B cell (primary cell): ENCODE measurements around the gene MYH7B. TPM values are rescaled to one million over a fixed set of nuclear protein-coding genes. Genes with fewer than 3 reads are reported as not detected.

Source experiments
- ATAC-seq: fragments of 200-7000 bp; cut with Tn5 transposase; one replicate; pipeline ENCODE4 v1.10.0; 2021; ENCODE audit warnings: low read depth, mild to moderate bottlenecking, moderate number of reproducible peaks, moderate library complexity
- CTCF ChIA-PET: fragments of 350-600 bp; sonication (Branson Sonifier 250); formaldehyde crosslinking; loops from one replicate; lab custom pipeline; 2021; ENCODE audit warnings: antibody characterized with exemption, inconsistent platforms; lab: Charles Lee
- POLR2A ChIA-PET: fragments of 350-600 bp; sonication (Branson Sonifier 250); formaldehyde crosslinking; loops from one replicate; lab custom pipeline; 2021; ENCODE audit warnings: antibody characterized with exemption; lab: Charles Lee
- DNase-seq: peaks from one replicate; pipeline ENCODE4 v3.0.0; 2013
- H2AFZ ChIP-seq: 2 replicates; pipeline ENCODE4 v1.6.1; 2012; ENCODE audit warnings: mild to moderate bottlenecking, low read depth, low read length; ENCODE audit not compliant: insufficient read depth, poor library complexity, severe bottlenecking
- H3K27ac ChIP-seq, 2 donors: 1 replicate in 1 of 2; 2 replicates in 1 of 2; pipeline ENCODE4 v1.5.1; 2012 to 2013; ENCODE audit warnings: low read length in 2 of 2, mild to moderate bottlenecking in 2 of 2, moderate library complexity in 1 of 2
- H3K27me3 ChIP-seq, 4 experiments: fragments of 200-600 bp in 1 of 4; sonication (generic) in 1 of 4; replicated peaks in 1 of 4; 1 replicate in 2 of 4; 2 replicates in 2 of 4; pipeline versions ENCODE4 v1.6.1 to v1.7.0; 2013 to 2016; ENCODE audit warnings: low read length in 3 of 4, mild to moderate bottlenecking in 2 of 4, mixed read lengths in 1 of 4, moderate library complexity in 1 of 4; ENCODE audit not compliant: insufficient read depth in 4 of 4, control insufficient read depth in 3 of 4; ENCODE audit errors: control extremely low read depth in 1 of 4
- H3K36me3 ChIP-seq, 2 experiments: replicated peaks in 1 of 2; 1 replicate in 1 of 2; 2 replicates in 1 of 2; pipeline versions ENCODE4 v1.6.1 to v1.7.1; 2013; ENCODE audit warnings: low read length in 1 of 2; ENCODE audit not compliant: insufficient read depth in 2 of 2, control insufficient read depth in 1 of 2; ENCODE audit errors: control extremely low read depth in 1 of 2, extremely low read depth in 1 of 2
- H3K4me1 ChIP-seq, 2 donors: fragments of 200-600 bp in 1 of 2; sonication (generic) in 1 of 2; 1 replicate in 1 of 2; 2 replicates in 1 of 2; pipeline versions ENCODE4 v1.5.1 to v1.6.1; 2013 to 2017; ENCODE audit warnings: low read length in 2 of 2; ENCODE audit not compliant: control insufficient read depth in 2 of 2, insufficient read depth in 2 of 2
- H3K4me2 ChIP-seq: replicated peaks from 2 replicates; pipeline ENCODE3; 2012; ENCODE audit warnings: mild to moderate bottlenecking, low read depth, low read length; ENCODE audit not compliant: poor library complexity, severe bottlenecking
- H3K4me3 ChIP-seq, 5 experiments: fragments of 200-600 bp in 1 of 5; sonication (generic) in 1 of 5; 1 replicate in 3 of 5; 2 replicates in 2 of 5; pipeline versions ENCODE4 v1.5.1 to v1.7.0; 2011 to 2016; ENCODE audit warnings: low read length in 4 of 5, mild to moderate bottlenecking in 4 of 5, low read depth in 2 of 5, control low read depth in 1 of 5, moderate library complexity in 1 of 5; ENCODE audit not compliant: insufficient read depth in 1 of 5; ENCODE audit errors: control extremely low read depth in 1 of 5, extremely low read depth in 1 of 5
- H3K79me2 ChIP-seq: fragments of 200-600 bp; sonication (generic); one replicate; pipeline ENCODE4 v1.6.0; 2016; ENCODE audit warnings: low read length; ENCODE audit not compliant: control insufficient read depth, insufficient read depth
- H3K9ac ChIP-seq: fragments of 200-600 bp; sonication (generic); 2 replicates; pipeline ENCODE4 v1.6.1; 2017; ENCODE audit warnings: mild to moderate bottlenecking, low read length, moderate library complexity
- H3K9me3 ChIP-seq, 3 donors: one replicate each; pipeline versions ENCODE4 v1.6.1 to v1.7.1; 2013; ENCODE audit warnings: low read length in 2 of 3; ENCODE audit not compliant: control insufficient read depth in 2 of 3, insufficient read depth in 1 of 3; ENCODE audit errors: control extremely low read depth in 1 of 3
- H4K20me1 ChIP-seq: 2 replicates; pipeline ENCODE4 v1.6.0; 2012; ENCODE audit warnings: mild to moderate bottlenecking, low read length; ENCODE audit not compliant: insufficient read depth, control insufficient read depth, poor library complexity, severe bottlenecking
- H3K27ac Mint-ChIP-seq: one replicate; pipeline ENCODE4 v1.8.0; 2021; ENCODE audit warnings: mixed read lengths
- H3K27me3 Mint-ChIP-seq: one replicate; pipeline ENCODE4 v1.8.0; 2021; ENCODE audit warnings: mixed read lengths
- H3K4me1 Mint-ChIP-seq: one replicate; pipeline ENCODE4 v1.8.0; 2021; ENCODE audit warnings: mixed read lengths
- H3K4me3 Mint-ChIP-seq: one replicate; pipeline ENCODE4 v1.8.0; 2021; ENCODE audit warnings: mixed read lengths
- H3K9me3 Mint-ChIP-seq: one replicate; pipeline ENCODE4 v1.8.0; 2022; ENCODE audit warnings: mixed read lengths; ENCODE audit not compliant: insufficient read depth
- CTCF ChIP-seq: fragments of 200-600 bp; IDR thresholded peaks from one replicate; pipeline ENCODE4 v1.8.0; 2022; ENCODE audit warnings: antibody characterized with exemption, mild to moderate bottlenecking
- EZH2 ChIP-seq: IDR thresholded peaks from 2 replicates; pipeline ENCODE4 v1.6.1; 2012; ENCODE audit warnings: borderline replicate concordance, low read depth, mild to moderate bottlenecking, moderate library complexity, low read length; ENCODE audit not compliant: insufficient read depth, poor library complexity, severe bottlenecking
- WGBS: methylation state at CpG from one replicate; pipeline ENCODE4 v1.1.5; 2013; ENCODE audit warnings: missing lambda C conversion rate; ENCODE audit not compliant: insufficient coverage; 5-methylcytosine and 5-hydroxymethylcytosine counted together
- intact Hi-C: fragments of 100-400 bp; cut with micrococcal nuclease; formaldehyde crosslinking; loops from one replicate; pipeline ENCODE4 v1.10.0; 2022
- polyA plus RNA-seq: library from polyadenylated mRNA; depleted of rRNA; stranded (reverse); fragments of >200 nt; gene quantifications from 2 replicates; pipeline ENCODE4 v1.2.3, GENCODE V29; 2012
- total RNA-seq, 2 donors: library from RNA; stranded (reverse); fragments of 120-200 nt in 1 of 2; gene quantifications; 1 replicate in 1 of 2; 2 replicates in 1 of 2; pipeline versions ENCODE4 v1.2.3 to v1.2.4, GENCODE V29; 2013 to 2022

Gene MYH7B
- total and polyA plus RNA-seq, 2 donors (not counting 1 experiment from before 2014, with no cell fraction given): 0.79 to 1.2 TPM

GRCh38 chr20:34979366-34980153 is 23.9 kb downstream of the MYH7B start:
- Mint-ChIP-seq H3K27me3 (peaks cover 24% of the 10 kb centered on the region), H3K4me1 (no peaks in the 10 kb centered on the region), H3K4me3 (no peak overlapping the region), H3K9me3 (no peaks in the 10 kb centered on the region), H3K27ac (no peak overlapping the region)
- TF ChIP-seq CTCF (no peak), EZH2 (no peak)
- no peak overlapping the region for H3K9ac ChIP-seq
- ChIA-PET POLR2A (no interaction called here), CTCF (no interaction called here)
- no peaks in the 10 kb centered on the region for H4K20me1 ChIP-seq
- DNase-seq (no peak), ATAC-seq (no peak)
- peaks cover 0 to 3% (median 0%) of the 10 kb centered on the region in 3 donors for H3K9me3 ChIP-seq
- H3K79me2 ChIP-seq: no peaks in the 10 kb centered on the region
- H2AFZ ChIP-seq: no peak overlapping the region
- H3K36me3 ChIP-seq: no peaks in the 10 kb centered on the region
- no peak overlapping the region for H3K27ac ChIP-seq
- no peak overlapping the region for H3K4me2 ChIP-seq
- intact Hi-C loops: no loop called here
- H3K27me3 ChIP-seq: peaks cover 0 to 23% (median 8%) of the 10 kb centered on the region in 4 experiments
- no peaks in the 10 kb centered on the region for H3K4me1 ChIP-seq
- WGBS: 84% methylated on average over 34 of the region's 42 CpGs
- no peak overlapping the region for H3K4me3 ChIP-seq

DNA sequence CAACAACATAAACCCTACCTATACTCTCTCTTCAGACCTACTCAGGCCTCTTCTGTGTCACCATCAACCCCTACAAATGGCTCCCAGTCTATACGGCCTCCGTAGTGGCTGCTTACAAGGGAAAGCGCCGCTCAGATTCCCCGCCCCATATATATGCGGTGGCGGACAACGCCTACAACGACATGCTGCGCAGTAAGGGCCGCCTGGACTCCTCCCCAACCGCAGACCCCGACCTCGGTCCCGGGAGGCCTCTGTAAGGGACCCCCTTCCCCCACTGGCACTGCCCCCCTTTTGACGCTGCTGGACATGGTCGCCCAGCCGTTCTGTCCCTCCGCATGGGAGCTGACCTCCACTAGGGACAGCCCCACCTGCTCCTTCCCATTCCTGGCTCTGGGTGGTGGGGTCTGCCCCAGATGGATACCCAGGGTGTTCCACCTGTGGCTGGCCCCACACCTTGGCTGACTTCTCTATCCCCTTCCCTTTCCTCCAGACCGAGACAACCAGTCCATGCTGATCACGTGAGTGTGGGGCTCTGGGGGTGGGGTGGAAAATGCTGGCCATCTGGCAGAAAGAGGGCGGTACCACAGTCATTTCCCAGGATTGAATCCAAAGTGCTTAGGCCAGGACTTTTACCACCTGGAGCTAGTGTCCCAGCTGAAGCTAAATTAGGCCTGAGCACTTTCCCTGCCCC is 25.0 kb downstream of the MYH7B start:
- Histone ChIP-seq H4K20me1 (no peaks in the 10 kb centered on the region), H3K9me3 (peaks cover 0 to 3% (median 0%) of the 10 kb centered on the region in 3 donors), H3K36me3 (no peaks in the 10 kb centered on the region), H3K4me2 (no peak overlapping the region), H3K4me1 (no peaks in the 10 kb centered on the region), H2AFZ (no peak overlapping the region), H3K4me3 (no peak overlapping the region), H3K27ac (no peak overlapping the region), H3K27me3 (peaks cover 0 to 23% (median 8%) of the 10 kb centered on the region in 4 experiments), H3K79me2 (no peaks in the 10 kb centered on the region), H3K9ac (no peak overlapping the region)
- CTCF ChIA-PET: no interaction called here
- WGBS: 93% methylated on average over 17 of the region's 22 CpGs
- Mint-ChIP-seq H3K4me3 (no peak overlapping the region), H3K4me1 (no peaks in the 10 kb centered on the region), H3K9me3 (no peaks in the 10 kb centered on the region), H3K27me3 (peaks cover 30% of the 10 kb centered on the region), H3K27ac (no peak overlapping the region)
- POLR2A ChIA-PET: no interaction called here
- no peak for DNase-seq
- no peak for ATAC-seq
- TF ChIP-seq EZH2: no peak
- no peak for TF ChIP-seq CTCF
- intact Hi-C loops: no loop called here
